CD4-positive, alpha-beta T cell treated with Interleukin-6 for 4 hours (primary cell): Measurements from ENCODE around the gene EPG5.
"Not testable (repeated sequence)": the region's sequence is repeated elsewhere in the genome, so short reads cannot be mapped to it uniquely, and the experiment has no call there.

Experiments
- DNase-seq: peaks from one replicate; pipeline ENCODE4 v3.0.0-alpha.2; 2020; ENCODE audit warnings: mixed read lengths

EPG5 gene

GRCh38 chr18:45864081-45864480, 103.0 kb downstream of the EPG5 start:
- DNase-seq: no peak

- no peak for DNase-seq
Measured at GRCh38 chr18:45863469-45863868, 103.7 kb downstream of the EPG5 start.

- DNase-seq: no peak
Measured at GRCh38 chr18:45861926-45862325, 105.2 kb downstream of the EPG5 start.

- no peak for DNase-seq
Measured at GRCh38 chr18:45860971-45861370, 106.2 kb downstream of the EPG5 start.

- no peak for DNase-seq
Measured at GRCh38 chr18:45860492-45860891, 106.6 kb downstream of the EPG5 start.

- no peak for DNase-seq
Measured at GRCh38 chr18:45859334-45859733, 107.8 kb downstream of the EPG5 start.

GRCh38 chr18:45856531-45856930, 110.6 kb downstream of the EPG5 start:
- no peak for DNase-seq

- DNase-seq: no peak
Measured at GRCh38 chr18:45854036-45854586, 113.0 kb downstream of the EPG5 start.

GRCh38 chr18:45852631-45853030, 114.5 kb downstream of the EPG5 start:
- DNase-seq: no peak

GRCh38 chr18:45851161-45851925, 115.8 kb downstream of the EPG5 start:
- DNase-seq: no peak

GRCh38 chr18:45850021-45850420, 117.1 kb downstream of the EPG5 start:
- no peak for DNase-seq

GRCh38 chr18:45849529-45849928, 117.6 kb downstream of the EPG5 start:
- DNase-seq: no peak

GRCh38 chr18:45848643-45849042, 118.5 kb downstream of the EPG5 start:
- not testable (repeated sequence) for DNase-seq

GRCh38 chr18:45847119-45847518, 120.0 kb downstream of the EPG5 start:
- no peak for DNase-seq

- no peak for DNase-seq
Measured at GRCh38 chr18:45845410-45845809, 121.7 kb downstream of the EPG5 start.

- DNase-seq: no peak
Measured at GRCh38 chr18:45844938-45845337, 122.2 kb downstream of the EPG5 start.

- no peak for DNase-seq
Measured at GRCh38 chr18:45843019-45843418, 124.1 kb downstream of the EPG5 start.

GRCh38 chr18:45841765-45842442, 125.2 kb downstream of the EPG5 start:
- DNase-seq: no peak

- no peak for DNase-seq
Measured at GRCh38 chr18:45841060-45841764, 125.9 kb downstream of the EPG5 start.

- DNase-seq: no peak
Measured at GRCh38 chr18:45839414-45840395, 127.4 kb downstream of the EPG5 start.

- no peak for DNase-seq
Measured at GRCh38 chr18:45838302-45839070, 128.6 kb downstream of the EPG5 start.
